ENCODE results near the gene PPP1R7.

GRCh38 chr2:241224018-241224850 lies 74.0 kb downstream of the PPP1R7 start:
- TF ChIP-seq CTCF (IDR thresholded peaks at IDR 0.05 in 8 of 11, conservative IDR thresholded peaks at IDR 0.05 in 3 of 11) (no peak), POLR2A (IDR thresholded peaks at IDR 0.05) (no peak)
